Activated T-cell treated with anti-CD3 and anti-CD28 coated beads for 1 hour (primary cell): Measurements from ENCODE around the gene ADCY5.
A peak's percentile ranks its signal among the peaks of the same experiment; 100 is the strongest.
"Not testable (repeated sequence)": the region's sequence is repeated elsewhere in the genome, so short reads cannot be mapped to it uniquely, and the experiment has no call there.

Experiments used
- DNase-seq: peaks from one replicate; pipeline ENCODE4 v3.0.0-alpha.2; 2020; ENCODE audit warnings: low read depth

Gene ADCY5

DNA sequence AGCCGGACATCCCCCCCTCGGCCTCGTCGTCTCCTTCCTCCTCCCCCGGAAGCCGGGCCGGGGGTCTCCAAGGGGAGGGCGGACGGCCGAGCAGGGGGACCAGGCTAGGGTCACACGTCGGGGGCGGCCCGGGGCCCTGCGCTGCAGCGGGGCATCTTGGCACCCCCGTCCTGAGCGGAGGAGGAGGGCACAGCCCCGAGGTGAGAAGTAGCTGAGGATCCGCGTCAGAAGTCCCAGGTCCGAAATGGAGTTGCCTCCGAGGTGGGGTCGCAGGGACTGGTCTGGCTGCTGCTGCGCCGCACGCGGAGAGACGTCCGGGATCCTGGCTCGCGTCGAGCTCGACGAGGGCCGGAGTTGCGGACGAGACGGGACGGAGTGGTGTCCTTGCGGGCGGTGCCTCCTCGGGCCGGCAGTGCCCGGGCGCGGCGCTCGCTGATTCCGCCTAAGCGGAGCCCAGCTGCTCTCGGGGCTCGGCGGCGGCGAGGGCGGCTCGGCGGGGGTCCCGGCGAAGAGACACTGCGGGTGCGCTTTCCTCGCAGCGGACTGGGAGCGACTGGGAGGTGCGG, at the start of gene ADCY5:
Gene ADCY5 (minus strand): TSS at position 555 of the 566 bp plus-strand sequence. CDS start 545 bp downstream, at position 10.
- no peak for DNase-seq

DNA sequence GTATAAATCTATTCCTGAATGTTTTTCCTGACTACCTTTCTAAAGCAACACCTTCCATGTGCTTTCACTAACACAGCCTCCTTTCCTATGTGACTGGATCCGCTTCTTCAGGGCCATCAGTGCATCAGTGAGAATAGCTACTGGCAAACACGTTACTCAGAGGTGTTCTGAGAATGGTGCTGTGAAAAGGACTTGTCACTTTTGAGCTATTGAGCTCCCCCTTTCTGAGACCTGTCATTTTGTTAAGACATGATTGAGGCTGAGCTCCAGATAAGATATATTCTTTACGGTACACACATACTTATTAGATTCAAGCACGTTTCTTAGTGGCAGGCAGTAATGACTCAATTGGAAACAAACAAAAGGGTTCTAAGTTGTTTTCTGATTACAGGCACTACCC, 45.0 kb upstream of the ADCY5 start:
- DNase-seq: no peak

DNA sequence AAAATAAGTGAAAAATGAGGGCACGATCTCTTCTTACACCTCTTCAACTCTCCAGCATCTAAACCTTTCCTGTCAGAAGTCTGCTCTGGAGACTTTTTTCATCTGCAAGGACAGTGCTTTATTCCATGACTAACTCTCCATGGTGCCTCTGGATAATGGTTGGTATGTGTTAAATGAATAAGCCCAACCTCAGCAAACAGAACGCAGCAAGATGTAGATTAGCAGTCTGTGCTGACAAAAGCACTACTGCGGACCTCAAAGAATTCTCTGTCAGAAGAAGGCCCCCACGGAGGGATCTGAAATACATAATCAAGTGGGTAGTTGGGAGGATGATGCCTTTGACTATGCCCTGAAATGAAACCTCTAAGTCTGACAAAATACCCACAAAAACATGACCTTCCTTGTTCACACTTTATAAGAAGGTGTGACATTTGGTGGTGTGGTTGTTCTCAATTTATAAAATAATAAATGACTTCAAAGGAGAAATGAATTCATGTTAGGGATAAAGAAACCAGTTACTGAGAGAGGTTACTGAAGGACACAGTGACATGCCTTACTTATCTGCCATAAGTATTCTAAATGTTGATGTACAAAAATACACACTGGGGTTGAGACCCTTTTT, 43.2 kb upstream of the ADCY5 start:
- no peak for DNase-seq

DNA sequence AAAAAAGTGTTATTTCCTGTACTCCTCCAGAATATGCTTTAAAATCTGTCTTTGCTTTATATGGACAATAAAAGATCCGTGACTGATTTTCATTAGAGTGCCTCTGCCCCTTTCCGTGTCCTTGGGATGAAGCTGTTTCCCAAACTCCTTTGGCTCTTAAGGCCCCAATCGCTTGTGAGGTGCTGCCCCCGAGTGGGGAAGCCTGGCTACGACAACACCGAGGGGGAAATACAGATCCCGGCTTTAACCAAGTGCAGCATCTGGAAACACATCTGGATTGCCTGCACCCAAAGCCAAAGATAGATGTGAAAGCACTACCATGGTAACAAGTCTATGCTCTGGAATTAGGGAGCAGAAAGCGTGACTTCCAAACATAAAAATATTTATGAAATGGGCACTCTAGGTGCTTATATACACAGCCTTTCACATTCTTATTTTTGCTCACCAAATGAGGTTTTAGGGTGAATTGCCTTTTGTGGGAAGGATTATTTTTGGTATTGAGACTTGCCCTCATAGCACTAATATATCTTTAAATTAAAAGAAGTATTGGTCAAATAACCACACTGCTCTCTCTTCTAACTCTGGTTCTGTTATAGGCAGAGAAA, 40.6 kb upstream of the ADCY5 start:
- DNase-seq: peak; percentile 13

DNA sequence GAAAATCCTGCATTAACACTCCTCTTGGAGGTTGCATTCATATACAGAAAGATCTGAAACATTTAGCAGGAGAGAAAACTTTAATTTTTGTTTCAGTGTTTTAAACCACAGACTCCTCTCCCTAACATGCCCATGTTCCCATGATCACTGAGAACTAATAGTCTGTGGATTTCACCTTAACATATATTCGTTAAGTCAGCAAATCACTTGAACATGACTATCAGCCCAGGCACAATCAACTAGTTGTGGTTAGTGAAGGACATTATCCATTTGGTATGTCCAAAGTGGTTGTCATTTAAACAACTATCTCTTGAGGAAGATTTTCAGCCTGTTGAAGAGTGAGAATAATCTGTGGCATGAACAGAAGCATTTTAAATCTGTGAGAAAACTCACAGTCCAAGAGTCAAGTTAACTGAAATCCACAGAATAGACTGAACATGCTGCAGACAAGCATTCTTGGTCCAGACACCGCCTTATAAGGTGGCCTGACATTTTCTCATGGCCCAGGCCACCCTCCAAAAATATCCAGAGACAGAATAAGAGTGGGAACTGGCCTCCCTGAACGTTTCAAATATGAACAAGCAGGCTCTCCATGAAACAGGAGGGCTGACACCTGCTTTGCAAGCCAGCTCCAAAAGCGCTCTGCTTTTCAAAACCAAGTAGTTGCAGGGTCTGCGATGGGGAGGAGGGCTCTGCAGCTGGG, 39.9 kb upstream of the ADCY5 start:
- DNase-seq: no peak

DNA sequence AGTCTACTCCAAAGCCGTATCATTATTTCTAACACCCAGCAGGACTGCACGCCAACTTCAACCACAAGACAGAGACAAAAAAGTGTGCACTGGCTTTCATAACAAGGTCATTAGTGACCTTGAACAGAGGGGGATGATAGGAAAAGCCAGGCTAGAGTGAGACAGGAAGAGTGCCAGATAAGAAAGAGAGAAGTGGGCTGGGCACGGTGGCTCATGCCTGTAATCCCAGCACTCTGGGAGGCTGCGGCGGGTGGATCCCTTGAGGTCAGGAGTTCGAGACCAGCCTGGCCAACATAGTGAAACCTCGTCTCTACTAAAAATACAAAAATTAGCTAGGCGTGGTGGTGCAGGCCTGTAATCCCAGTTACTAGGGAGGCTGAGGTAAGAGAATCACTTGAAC, 38.2 kb upstream of the ADCY5 start:
- not testable (repeated sequence) for DNase-seq

DNA sequence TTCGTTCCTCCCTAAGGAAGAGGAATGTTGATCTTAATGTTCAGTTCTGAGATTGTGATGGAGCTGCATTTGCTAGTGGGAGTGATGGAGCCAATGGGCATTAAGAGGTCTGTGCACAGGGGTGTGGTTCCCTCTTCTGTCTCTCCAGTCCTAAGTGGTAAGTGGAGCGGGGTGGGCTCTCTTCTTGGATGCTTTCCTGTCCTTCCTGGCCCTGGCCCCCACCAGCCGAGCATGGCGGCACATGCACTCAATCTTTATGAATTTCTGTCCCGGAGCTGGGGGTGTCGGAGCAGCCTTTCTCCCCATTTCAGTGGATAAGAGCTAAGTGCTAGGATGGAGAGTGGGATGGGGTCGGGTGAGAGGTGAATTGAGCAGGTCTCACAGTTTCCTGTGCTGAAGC, 37.6 kb upstream of the ADCY5 start:
- DNase-seq: no peak

DNA sequence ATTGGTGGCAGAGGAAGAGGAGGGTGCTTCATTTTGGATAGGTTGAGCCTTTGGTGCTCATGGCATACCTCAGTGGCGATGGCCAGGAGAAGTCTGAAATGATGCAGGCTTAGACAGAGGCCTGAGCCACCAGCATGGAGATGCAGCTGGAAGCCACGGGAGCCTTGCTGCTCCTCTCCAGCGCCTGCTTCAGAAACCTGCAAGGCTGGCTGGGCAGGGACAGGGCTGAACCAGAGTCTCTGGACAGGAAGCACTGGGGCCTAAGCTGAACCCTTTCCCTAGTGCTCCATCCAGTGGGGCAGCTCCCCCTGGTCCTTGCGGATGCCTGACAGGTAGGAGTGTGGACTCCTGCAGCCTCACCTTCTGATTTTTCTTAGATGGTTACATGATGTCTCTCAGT, 36.7 kb upstream of the ADCY5 start:
- no peak for DNase-seq

DNA sequence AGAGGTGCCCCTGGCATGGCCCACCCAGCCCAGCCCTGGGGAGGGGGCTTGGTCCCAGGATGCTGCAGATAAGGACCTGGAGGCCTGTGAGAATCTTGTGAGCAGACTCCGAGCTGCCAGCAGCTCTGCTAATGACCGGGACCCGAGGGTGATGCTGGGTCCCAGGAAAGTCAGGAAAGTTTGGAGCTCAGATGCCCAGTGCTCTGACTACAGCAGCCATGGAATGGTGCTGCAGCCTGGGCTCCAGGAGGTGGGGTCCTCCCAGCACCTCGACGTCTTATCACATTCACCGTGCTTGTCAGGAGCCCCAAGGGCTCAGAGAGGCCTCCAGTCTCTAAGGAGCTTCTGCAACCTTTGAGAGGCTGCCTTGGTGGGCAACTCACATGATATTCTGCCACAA, 34.3 kb upstream of the ADCY5 start:
- no peak for DNase-seq

DNA sequence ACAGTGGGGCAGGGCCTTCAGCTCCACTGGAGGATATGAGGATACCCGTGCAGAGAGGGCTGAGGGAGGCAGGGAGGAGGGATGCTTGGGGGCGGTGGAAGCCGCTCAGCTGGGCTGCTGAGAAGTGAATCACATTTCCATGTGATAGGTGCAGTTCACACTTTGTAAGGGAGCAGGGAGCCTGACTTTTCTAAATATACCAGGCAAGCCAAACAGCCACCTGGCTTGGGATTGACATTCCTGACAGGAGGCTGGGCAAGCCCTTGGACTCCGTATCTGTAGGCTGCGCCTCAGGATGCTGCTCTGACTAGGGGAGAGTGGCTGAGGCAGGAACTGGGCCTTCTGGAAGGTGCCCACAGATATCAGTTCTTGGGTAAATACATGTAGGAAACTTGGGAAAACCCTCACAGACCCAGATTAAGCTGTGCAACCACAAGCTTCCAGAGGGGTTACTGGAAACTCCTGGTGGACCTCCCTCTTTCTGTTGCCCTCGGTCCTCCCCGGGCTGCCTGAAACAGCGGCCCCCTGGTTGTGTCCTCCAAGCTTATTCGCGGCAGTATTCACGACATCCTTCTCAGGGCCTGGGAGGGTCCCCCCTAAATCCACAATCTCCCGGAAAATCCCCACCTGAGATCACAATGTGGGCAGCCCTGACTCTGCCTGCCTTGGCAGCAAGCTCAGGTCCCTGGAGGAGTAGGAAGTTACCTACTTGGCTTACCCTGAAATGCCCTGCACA, 33.0 kb upstream of the ADCY5 start:
- no peak for DNase-seq

DNA sequence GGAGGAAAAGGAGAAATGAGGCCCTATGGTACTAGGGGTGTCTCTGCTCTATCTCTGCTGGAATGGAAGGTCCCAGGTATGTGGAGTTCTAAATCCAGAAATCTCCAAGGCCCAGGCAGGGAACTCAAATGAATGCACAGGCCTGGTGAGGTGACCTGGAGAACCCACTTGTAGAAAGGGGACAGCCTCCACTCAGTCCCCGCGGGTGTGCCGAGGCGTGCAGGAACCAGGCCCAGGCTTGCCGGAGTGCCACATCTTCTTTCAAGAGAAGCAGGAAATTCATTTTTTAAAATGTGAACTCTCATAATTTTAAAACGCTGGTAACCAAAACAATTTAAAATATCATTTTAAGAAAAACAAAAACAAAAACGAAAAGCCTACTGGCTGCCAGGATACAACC, 32.2 kb upstream of the ADCY5 start:
- DNase-seq: no peak

DNA sequence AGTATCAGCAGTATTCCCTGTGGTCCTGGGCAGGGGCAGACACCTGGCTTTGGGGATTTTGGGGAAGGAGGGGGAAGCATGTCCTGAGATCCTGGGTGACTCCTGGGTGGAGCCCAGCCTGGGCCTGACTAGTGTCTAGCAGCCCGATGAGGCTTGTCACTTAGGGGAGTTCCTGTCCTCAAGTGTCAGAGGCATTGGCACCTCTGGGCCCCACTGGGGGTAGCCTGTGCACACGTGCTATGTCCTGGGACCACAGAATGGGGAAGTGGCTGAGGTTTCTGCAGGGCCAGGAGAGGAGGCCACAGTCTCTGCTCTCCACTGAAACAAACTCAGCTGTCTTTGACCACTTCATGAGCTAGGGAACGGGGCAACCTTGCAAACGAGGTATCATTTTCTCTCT, 31.5 kb upstream of the ADCY5 start:
- no peak for DNase-seq

DNA sequence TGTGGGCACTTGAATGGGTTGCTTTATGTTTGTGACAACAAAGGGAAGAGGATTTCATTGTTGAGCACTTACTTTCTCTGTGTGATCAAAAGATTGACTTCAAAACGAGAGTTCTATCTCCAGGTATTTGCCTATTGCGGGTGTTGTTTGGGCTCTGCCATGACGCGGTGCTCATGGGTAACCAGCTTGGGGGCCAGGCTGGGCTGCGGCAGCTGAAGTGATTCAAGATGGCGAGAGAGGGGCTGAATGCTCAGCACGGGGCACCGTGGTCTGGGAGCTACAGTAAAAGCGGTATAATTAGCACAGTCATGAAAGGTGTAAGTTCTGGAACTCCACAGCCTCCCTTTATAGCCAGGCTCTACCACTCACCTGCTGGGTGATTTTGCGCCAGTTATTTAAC, 31.0 kb upstream of the ADCY5 start:
- no peak for DNase-seq

DNA sequence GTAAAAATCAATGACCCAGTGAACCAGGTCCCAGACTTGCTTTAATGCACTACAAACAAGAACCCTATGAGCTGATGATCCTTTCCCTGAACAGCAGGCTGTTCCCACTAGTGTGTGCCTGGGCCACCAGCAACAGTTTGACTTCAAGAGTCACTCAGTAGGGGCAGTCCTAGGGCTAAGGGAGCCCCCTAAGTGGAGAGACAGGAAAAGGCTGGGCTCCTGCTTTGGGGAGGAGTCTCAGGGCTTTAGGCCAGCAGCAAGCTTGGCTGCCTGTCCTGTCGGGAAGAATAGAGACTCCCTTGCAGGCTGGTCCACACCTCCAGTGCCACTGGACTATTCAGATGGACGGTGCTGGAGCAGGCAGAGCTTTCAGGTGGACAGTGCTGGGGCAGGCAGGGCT, 29.4 kb upstream of the ADCY5 start:
- DNase-seq: no peak

DNA sequence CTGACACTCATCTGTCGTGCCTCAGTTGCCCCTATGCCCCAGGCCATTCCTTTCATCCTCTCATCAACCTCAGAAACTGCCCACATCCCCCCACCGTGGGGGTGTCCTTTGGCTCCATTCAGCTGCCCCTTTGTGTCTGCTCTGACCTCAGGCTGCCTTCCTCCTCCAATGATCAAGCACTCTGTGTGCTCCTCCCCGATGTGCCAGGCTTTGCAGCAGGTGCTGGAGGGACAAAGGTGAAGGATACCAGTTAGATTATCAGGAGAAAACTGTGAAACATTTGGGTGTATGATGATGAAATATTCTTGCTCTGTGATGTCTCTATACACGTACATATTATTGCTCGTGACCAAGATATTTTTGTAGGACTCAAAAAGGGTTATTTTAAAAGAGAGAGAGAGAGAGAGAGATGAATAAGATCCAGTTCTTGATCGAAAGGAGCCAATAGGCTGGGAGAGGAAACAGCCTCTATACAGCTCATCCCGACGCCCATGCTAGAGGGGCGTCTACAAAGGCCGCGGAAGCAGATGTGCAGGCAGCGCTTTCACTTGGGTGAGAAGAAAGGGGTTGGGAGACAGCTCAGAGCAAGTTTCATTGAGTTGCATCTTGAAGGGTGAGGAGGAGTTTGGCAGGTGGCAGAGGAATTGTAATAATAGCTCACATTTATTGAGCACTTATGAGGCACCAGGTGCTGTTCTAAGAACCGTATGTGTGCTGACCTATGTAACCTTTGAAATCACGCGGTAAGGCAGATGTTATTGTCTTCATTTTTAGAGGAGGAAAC, 28.3 kb upstream of the ADCY5 start:
- DNase-seq: no peak

DNA sequence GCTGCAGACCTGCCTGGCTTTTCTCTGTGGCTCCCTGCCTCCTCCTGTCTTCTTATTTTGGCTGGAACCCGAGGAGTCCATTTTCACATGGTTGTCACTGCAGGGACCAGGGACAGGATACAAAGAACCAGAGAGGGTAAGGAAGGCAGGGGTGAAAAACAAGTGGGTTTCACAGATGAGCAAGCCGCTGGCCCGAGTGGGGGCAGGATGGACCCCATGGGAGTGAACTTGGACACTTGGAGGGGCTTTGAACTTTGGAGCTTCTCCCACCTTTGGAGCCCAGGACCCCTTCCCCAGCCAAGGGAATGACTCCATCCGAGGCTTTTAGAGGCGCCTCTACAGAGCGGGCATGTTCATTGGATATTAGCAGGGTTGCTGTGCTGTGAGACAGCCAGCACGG, 26.9 kb upstream of the ADCY5 start:
- no peak for DNase-seq

DNA sequence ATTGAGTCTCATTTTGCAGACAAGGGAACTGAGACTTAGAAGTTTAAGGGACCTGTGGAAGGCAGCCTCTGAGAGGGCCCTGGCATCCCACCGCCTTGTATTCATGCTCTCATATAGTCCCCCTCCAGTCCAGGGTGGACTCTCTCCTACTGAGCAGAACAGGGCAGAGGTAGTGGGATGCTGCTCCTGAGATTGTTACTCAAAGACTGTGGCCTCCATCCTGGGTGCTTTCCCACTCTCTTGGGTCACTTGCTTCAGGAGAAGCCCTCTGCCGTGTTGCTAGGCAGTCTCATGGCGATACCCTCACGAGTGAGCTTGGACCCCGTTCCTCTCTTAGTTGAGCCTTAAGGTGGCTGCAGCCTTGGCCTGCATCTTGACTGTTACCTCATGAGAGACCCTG, 22.2 kb upstream of the ADCY5 start:
- DNase-seq: no peak

DNA sequence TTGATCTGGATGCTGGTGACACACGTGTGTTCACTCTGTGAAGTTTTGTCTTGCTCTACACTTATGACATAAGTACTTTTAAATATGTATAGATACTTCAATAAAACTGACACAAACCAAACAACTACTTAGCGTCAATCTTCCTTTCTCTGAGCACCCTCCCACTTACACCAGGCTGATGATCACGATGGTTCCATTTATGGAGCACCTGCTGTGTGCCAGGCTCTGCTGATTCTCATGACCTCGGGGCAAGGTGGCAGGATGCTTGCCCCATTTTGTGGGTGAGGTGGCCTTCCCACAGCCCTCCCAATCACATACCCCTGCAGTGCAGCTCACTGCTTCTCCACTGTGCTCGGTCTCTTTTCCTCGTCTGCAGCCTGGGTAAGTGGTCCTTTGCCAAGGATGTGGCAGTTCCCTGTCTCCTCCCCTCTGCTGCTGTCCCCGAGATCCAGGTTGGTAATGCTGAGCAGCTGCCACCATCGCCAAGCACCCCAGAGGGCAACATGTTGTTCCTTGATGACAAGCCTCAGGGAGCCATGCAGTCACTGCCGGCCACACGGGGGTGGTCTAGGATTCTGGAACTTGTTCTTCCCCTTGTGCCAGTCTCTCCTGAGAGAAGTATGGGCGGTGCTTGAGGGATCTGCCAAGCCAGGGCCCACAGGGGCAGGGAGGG, 20.6 kb upstream of the ADCY5 start:
- no peak for DNase-seq

DNA sequence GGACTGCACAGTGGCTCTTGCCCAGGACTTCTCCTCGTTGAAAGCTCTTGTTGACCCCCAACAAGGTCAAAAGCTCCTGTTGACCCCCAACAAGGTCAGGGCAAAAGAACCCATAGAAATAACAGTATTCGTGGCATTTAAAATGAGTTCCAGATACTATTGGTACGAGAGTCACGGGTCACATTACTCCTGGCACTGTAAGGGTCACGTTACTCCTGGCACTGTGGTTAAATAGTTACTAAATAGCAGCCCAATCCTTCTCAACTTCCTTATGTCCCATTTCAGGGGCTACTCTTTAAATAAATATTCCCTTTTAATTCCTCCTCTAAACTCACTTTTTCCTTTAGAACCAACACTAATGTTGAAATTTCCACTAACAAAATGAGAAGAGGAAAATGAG, 18.2 kb upstream of the ADCY5 start:
- no peak for DNase-seq

DNA sequence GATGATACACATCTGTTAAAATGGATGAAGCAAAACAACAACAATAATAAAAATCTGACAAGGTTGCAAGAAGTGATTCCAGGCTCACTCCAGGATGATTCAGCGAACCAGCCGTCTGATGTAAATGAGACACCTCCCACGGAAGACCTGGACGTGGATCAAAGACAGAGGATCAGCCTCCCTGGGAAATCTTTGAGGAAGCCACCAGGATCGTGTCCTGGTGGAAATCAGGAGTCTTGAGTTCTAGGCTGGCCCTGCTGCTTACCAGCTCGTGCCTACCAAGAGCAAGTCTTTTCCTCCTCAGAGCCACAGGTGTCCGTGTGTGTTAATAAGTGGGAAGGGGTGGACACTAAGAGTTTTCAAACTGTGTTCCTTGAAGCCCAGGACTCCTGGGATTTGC, 15.3 kb upstream of the ADCY5 start:
- no peak for DNase-seq

DNA sequence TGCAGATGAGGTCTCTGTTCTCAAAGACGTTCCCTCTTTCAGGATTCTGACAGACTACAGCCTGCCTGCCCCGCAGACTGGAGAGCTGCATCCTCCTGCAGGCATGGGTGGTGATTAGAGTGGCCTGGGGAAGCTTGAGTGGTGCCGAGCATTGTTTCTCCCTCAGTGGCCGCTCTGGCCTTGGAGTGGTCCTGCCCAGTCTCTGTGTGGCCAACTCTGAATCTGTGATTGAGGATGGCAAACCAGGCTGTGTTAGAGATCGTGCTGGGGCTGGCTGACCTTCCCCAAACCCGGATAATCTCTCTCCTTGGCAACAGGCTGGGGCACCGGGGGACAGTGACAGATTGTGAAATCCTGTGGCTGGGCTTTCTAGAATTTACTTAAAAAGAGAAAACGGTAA, 11.0 kb upstream of the ADCY5 start:
- DNase-seq: no peak
